Measurements from ENCODE around the gene RCC2. TPM values are rescaled to one million over a fixed set of nuclear protein-coding genes. Genes with fewer than 3 reads are reported as not detected.
"Not testable (repeated sequence)": the region's sequence is repeated elsewhere in the genome, so short reads cannot be mapped to it uniquely, and the experiment has no call there.

The RCC2 gene
- total and polyA plus RNA-seq, 2 donors (not counting 3 experiments of a cell fraction or from before 2014, with no cell fraction given) = 137 to 166 TPM

- Histone ChIP-seq H3K27me3 (ENCODE audit: control insufficient read depth in 2 of 2, insufficient read depth in 2 of 2, low read length in 2 of 2) (no peaks in the 10 kb centered on the region), H3K79me2 (ENCODE audit: control insufficient read depth, insufficient read depth, low read length) (no peaks in the 10 kb centered on the region), H2AFZ (ENCODE audit: low read depth, low read length) (no peak overlapping the region), H3K4me3 (replicated peaks in 1 of 3; ENCODE audit: insufficient read depth in 1 of 3, low read depth in 1 of 3, low read length in 3 of 3) (no peak overlapping the region), H3K4me1 (ENCODE audit: control insufficient read depth, extremely low read depth, insufficient read depth, low read length) (no peaks in the 10 kb centered on the region), H3K9ac (replicated peaks; ENCODE audit: extremely low read depth, insufficient read depth, low read length) (no peak overlapping the region), H3K27ac (ENCODE audit: insufficient read depth, low read depth, low read length) (no peak overlapping the region), H3K9me3 (replicated peaks; ENCODE audit: control insufficient read depth, insufficient read depth, low read length) (no peaks in the 10 kb centered on the region), H3K4me2 (ENCODE audit: insufficient read depth, low read length) (no peak overlapping the region), H3K9me1 (replicated peaks; ENCODE audit: control insufficient read depth, extremely low read depth, insufficient read depth, low read length) (no peaks in the 10 kb centered on the region), H4K20me1 (replicated peaks; ENCODE audit: control insufficient read depth, extremely low read depth, insufficient read depth, low read length) (no peaks in the 10 kb centered on the region), H3K36me3 (ENCODE audit: control insufficient read depth in 2 of 2, extremely low read depth in 1 of 2, insufficient read depth in 2 of 2, low read length in 2 of 2) (no peaks in the 10 kb centered on the region)
- intact Hi-C loops (cut with micrococcal nuclease) (no loop called here), dilution Hi-C loops (cut with MboI; ENCODE audit: extremely low pct_ligation_motif_present, low sequenced_read_pairs) (no loop called here)
- TF ChIP-seq JUN (IDR thresholded peaks at IDR 0.05; ENCODE audit: borderline replicate concordance, insufficient read depth, insufficient read length, low read depth) (no peak), FOS (IDR thresholded peaks at IDR 0.05; ENCODE audit: borderline replicate concordance, insufficient read depth, low read length) (no peak), MYC (IDR thresholded peaks at IDR 0.05; ENCODE audit: low read depth, low read length) (no peak), GATA2 (IDR thresholded peaks at IDR 0.05; ENCODE audit: insufficient read depth, insufficient read length, low read depth, low read length) (no peak), CTCF (IDR thresholded peaks at IDR 0.05; ENCODE audit: extremely low read depth in 1 of 2, insufficient read depth in 1 of 2, low read depth in 1 of 2, low read length in 2 of 2) (no peak)
- TF ChIP-seq, protein P1, sequence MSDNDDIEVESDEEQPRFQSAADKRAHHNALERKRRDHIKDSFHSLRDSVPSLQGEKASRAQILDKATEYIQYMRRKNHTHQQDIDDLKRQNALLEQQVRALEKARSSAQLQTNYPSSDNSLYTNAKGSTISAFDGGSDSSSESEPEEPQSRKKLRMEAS (IDR thresholded peaks at IDR 0.05; ENCODE audit: insufficient read depth, insufficient read length) = no peak
- ChIA-PET POLR2A (no interaction called here), CTCF (interaction anchor here (1.0 to 1.7 kb wide), 2 partner anchors 13 to 25 kb away, joined by 4 to 7 read pairs; partner anchors contain the start of gene RCC2)
- FAIRE-seq (no peak), DNase-seq (ENCODE audit: low read depth, low spot score) (no peak)
- no TSS peak for BruUV-seq (replicated peaks)
Observed at GRCh38 chr1:17452686-17453085, 13.2 kb upstream of the RCC2 start.

DNA sequence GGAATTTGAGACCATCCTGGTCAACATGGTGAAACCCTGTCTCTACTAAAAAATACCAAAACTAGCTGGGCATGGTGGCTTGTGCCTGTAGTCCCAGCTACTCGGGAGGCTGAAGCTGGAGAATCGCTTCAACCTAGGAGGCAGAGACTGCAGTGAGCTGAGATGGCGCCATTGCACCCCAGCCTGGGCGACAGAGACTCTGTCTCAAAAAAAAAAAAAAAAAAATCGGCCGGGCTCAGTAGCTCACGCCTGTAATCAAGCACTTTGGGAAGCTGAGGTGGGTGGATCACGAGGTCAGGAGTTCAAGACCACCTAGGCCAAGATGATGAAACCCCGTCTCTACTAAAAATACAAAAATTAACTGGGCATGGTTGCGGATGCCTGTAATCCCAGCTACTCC, 12.7 kb upstream of the RCC2 start:
- dilution Hi-C loops (cut with MboI; ENCODE audit: extremely low pct_ligation_motif_present, low sequenced_read_pairs); BruUV-seq (replicated peaks); H3K27me3 ChIP-seq (ENCODE audit: control insufficient read depth in 2 of 2, insufficient read depth in 2 of 2, low read length in 2 of 2); H2AFZ ChIP-seq (ENCODE audit: low read depth, low read length); H3K4me1 ChIP-seq (ENCODE audit: control insufficient read depth, extremely low read depth, insufficient read depth, low read length); FAIRE-seq; DNase-seq (ENCODE audit: low read depth, low spot score); POLR2A ChIA-PET; H3K9me3 ChIP-seq (replicated peaks; ENCODE audit: control insufficient read depth, insufficient read depth, low read length); H3K9me1 ChIP-seq (replicated peaks; ENCODE audit: control insufficient read depth, extremely low read depth, insufficient read depth, low read length); H4K20me1 ChIP-seq (replicated peaks; ENCODE audit: control insufficient read depth, extremely low read depth, insufficient read depth, low read length); intact Hi-C loops (cut with micrococcal nuclease); H3K4me2 ChIP-seq (ENCODE audit: insufficient read depth, low read length); H3K4me3 ChIP-seq (replicated peaks in 1 of 3; ENCODE audit: insufficient read depth in 1 of 3, low read depth in 1 of 3, low read length in 3 of 3); H3K27ac ChIP-seq (ENCODE audit: insufficient read depth, low read depth, low read length); H3K9ac ChIP-seq (replicated peaks; ENCODE audit: extremely low read depth, insufficient read depth, low read length); H3K36me3 ChIP-seq (ENCODE audit: control insufficient read depth in 2 of 2, extremely low read depth in 1 of 2, insufficient read depth in 2 of 2, low read length in 2 of 2); H3K79me2 ChIP-seq (ENCODE audit: control insufficient read depth, insufficient read depth, low read length): not testable (repeated sequence)
- CTCF ChIA-PET = interaction anchor here (1.0 to 1.7 kb wide), 2 partner anchors 13 to 25 kb away, joined by 4 to 7 read pairs; partner anchors contain the start of gene RCC2
